HepG2 (cell line): ENCODE data around the gene SUSD4.

Source experiments
- HCFC1 ChIP-seq: fragments of 150-350 bp; IDR thresholded peaks from 2 replicates; pipeline ENCODE4 v1.6.1; 2014; ENCODE audit warnings: low read depth, low read length
- HNRNPLL ChIP-seq: fragments of 200-400 bp; formaldehyde crosslinking; IDR thresholded peaks from 2 replicates; pipeline ENCODE4 v1.6.1; 2017; ENCODE audit warnings: mild to moderate bottlenecking, low read depth, low read length; ENCODE audit not compliant: poor library complexity, severe bottlenecking
- ZBTB21 ChIP-seq: sonication (generic); formaldehyde crosslinking; IDR thresholded peaks from 2 replicates; pipeline ENCODE4 v1.4.0; 2020; ENCODE audit warnings: missing genetic modification reagents
- ZNF24 ChIP-seq: fragments of 450-650 bp; IDR thresholded peaks from 2 replicates; pipeline ENCODE4 v1.6.1; 2017; ENCODE audit warnings: antibody characterized with exemption, mild to moderate bottlenecking

DNA sequence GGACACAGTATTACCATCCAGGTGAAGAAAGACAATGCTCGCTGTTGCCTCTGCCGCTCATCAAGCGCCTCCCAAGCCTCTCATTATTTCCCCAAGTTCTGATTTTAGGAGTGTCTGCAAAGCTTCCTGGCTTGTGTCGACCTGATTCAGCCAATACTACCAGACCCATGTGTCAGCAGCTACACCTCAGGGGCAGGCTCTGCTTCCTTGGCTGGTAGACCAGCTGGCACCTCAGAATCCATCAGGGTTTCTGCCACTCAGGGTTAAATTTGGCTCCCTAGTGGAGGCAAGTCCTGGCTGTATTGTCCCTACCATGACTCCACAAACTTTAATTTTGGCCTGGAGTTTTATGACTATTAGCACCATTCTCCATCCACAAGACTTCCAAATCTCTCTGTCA is 35.4 kb downstream of the SUSD4 start:
- no peak for TF ChIP-seq HNRNPLL
- no peak for TF ChIP-seq HCFC1
- TF ChIP-seq ZBTB21 (CRISPR knock-in tag): no peak
- TF ChIP-seq ZNF24: no peak
